ENCODE measurements around the gene MAST4.
"Not testable (repeated sequence)": the region's sequence is repeated elsewhere in the genome, so short reads cannot be mapped to it uniquely, and the experiment has no call there.

MAST4 gene

DNA sequence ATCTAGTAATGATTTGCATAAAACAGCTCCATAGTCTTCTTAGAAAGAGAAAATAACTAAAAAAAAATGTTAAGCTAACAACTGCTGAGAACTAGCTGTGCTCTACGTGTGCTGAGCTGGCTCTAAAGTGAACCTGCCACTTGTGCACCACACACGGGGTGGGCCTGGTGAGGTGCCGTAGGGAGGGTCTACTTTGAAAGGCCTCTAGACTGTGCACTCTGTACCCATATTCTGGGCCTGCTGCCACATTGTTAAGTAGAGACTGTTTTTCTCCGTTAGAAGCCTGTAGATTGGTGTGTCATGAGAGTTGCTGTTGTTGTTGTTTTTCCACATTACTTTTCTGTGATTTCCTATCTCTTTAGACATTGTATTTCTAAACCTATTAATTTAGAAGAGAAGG, 506.5 kb downstream of the MAST4 start:
- no peak for DNase-seq (ENCODE audit: low read depth in 1 of 2, low spot score in 1 of 2)

GRCh38 chr5:67104859-67105258, 508.7 kb downstream of the MAST4 start:
- no peak for DNase-seq (ENCODE audit: low read depth in 1 of 2, low spot score in 1 of 2)

DNA sequence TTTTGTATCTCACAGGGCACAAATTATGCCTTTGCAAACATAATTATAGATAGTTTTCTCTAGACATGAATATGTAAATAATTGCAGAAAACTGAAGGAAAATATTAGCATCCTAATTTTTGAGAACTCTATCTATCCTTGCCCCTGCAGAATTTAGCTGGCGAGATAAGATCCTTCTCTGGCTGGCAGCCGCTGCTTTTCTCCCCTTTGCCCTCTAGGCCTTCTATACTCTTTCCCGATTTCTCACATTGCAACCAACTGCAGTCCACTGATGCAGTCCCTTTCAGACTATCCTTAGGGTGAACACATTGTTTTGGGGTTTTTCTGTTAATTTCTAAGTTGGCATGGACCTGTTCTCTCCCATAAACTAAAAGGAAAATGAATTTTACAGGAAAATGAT, 509.1 kb downstream of the MAST4 start:
- no peak for DNase-seq (ENCODE audit: low read depth in 1 of 2, low spot score in 1 of 2)

DNA sequence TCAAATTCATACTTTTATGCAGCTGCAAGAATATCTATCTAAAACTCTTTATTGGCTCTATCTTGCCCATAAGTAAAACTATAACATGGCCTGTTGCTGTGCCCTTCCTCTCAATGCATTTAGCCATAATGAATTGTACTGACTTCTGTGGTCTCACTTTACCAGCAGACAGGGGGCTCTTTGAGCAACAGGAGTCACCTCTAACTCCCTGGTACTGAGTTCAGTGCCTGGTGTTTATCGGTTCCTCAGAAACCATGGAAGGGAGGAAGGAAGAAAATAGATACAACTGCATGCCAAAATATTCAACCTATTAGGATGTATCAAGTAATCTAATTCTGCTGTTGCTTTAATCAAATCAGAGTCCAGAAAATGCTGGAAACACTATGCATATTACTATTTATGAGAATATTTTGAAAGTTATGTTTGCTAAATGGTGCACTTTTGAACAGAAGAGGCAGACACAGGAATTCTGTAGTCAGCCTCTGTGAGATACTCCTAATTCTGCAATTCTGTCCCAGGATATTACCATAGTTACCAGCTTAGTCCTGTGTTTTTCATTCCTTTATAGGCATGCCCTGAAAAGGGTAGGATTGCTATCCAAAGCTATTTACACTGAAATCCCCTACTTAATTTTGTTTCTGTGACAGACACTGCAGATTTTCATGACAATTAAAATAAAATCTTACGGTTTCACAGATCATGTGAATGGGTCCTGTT, 510.6 kb downstream of the MAST4 start:
- DNase-seq (ENCODE audit: low read depth in 1 of 2, low spot score in 1 of 2): no peak

DNA sequence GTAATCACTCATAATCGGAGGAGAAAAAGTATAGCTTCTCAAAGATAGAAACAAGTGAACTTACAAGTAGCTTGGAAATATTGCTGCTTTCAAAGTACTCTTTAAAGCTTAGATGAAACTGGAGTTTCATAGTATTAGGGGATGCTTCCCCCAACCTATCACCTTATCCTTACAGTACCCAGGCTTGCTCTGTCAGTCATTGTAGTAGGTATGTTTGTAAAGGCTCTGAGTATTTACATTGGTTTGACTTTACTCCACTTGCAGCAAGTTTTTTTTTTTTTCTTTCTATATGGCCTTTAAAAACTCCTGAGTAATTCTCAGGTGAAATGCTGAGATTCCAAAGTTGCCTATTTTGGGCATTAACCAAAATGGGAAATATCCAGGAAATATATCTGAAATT, 515.6 kb downstream of the MAST4 start:
- no peak for DNase-seq (ENCODE audit: low read depth in 1 of 2, low spot score in 1 of 2)

DNA sequence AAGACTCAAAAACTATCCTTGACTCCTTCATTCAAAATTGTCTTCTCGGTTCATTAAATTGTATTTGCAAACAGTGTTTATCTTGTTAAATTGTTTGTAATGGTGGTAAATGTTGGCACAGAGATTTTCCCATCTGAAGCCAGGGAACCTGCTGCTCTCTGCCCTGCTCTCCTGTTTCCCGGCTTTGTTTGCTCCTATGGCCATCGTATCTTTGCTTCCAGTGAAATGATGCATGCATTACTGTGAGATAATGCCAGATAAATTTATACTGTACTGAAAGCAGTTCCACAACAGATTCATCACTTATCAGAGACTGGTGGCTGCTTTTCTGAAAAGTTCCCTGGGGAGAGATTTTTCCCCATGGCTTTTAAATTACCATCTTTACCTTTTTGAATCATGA, 519.1 kb downstream of the MAST4 start:
- DNase-seq (ENCODE audit: low read depth in 1 of 2, low spot score in 1 of 2): no peak

DNA sequence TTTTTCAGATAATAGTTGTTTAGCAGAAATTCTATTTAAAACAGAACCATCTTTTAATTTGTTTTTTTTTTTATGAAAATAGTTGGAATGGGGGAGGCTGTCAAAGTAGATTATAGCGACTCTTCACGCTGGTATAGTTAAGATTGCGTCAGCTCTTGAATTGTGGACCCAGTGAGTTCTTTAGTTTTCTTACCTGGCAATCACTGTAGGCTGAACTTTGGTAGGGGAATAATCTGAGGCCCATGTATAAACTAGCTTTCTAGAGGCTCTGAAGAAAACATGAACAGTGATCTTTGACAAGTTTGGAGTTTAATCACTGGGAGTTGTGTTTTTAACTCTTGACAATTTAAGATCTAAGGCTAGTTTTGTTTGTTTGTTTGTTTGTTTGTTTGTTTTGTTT, 519.6 kb downstream of the MAST4 start:
- DNase-seq (ENCODE audit: low read depth in 1 of 2, low spot score in 1 of 2): no peak

GRCh38 chr5:67118050-67118620, 521.9 kb downstream of the MAST4 start:
- DNase-seq (ENCODE audit: low read depth in 1 of 2, low spot score in 1 of 2): no peak

GRCh38 chr5:67119010-67119409, 522.8 kb downstream of the MAST4 start:
- no peak for DNase-seq (ENCODE audit: low read depth in 1 of 2, low spot score in 1 of 2)

DNA sequence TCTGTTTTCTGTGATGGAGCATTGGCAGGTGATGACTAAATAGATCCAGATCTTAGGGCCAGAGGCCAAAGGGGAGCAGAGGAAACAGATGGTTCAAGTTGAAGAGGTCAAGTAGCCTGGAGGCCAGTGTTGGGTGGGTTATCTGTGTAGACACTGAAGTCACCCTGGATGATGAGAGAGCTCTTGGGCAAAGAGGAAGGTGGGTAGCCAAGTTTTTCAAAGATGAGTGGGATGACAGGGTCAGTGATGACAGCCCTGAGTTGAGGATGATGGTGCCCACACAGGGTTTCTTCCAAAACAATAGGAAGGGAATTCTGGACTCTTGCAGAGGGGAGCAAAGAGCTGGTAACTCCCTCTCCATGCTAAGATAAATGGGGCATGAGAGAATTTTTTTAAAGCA, 523.8 kb downstream of the MAST4 start:
- DNase-seq (ENCODE audit: low read depth in 1 of 2, low spot score in 1 of 2): no peak

GRCh38 chr5:67123819-67124218, 527.6 kb downstream of the MAST4 start:
- no peak for DNase-seq (ENCODE audit: low read depth in 1 of 2, low spot score in 1 of 2)

GRCh38 chr5:67124556-67124955, 528.4 kb downstream of the MAST4 start:
- DNase-seq (ENCODE audit: low read depth in 1 of 2, low spot score in 1 of 2): no peak

DNA sequence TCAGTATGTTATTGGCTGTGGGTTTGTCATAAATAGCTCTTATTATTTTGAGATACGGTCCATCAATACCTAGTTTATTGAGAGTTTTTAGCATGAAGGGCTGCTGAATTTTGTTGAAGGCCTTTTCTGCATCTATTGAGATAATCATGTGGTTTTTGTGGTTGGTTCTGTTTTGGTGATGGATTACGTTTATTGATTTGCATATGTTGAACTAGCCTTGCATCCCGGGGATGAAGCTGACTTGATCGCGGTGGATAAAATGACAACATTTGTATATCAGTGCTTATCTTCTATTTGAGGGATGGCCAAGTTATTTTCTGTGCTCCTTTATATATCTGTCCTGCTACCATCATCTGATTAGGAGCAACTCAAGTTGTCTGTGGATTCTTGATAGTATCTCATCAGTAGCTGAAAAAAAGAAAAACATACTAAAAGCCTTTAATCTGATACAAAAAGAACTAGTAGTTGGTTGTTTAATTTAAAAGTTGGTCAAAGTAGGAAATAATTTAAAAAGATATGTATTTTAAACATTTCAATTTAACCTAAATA, 531.2 kb downstream of the MAST4 start:
- not testable (repeated sequence) for DNase-seq (ENCODE audit: low read depth in 1 of 2, low spot score in 1 of 2)

DNA sequence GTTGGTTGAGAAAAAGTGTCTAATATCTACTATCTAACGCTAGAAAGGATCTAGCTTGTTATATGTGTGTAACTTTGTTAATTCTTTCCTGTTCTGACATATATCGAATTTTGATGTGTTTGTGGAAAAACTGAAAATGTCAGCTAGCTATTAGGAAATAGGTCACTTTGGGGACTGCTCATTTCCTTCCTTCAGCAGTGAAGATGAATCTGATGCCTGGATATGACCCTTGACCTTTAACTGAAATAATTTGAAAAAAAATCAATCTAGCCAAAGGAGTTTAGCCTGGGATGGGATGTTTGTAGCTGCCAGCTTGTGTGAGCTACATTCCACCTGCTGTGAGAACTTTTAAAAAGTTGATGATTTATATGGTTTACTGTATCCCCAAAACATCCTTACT, 533.6 kb downstream of the MAST4 start:
- no peak for DNase-seq (ENCODE audit: low read depth in 1 of 2, low spot score in 1 of 2)

DNA sequence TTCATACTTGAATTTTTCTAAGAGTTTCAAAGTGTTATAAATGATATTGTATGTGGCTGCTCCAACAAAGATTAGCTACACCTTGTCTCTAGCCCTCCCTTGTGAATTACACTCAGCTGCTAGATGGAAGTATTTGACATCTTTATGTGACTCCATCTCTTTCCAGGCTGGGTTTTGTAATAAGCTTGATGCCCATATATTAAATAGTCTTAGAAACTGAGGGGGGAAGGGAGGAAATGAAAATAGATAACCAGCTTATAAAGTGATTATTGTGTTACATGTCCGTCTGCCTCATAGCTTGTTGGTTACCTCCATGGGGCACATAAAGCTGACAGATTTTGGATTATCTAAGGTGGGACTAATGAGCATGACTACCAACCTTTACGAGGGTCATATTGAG, 537.0 kb downstream of the MAST4 start:
- DNase-seq (ENCODE audit: low read depth in 1 of 2, low spot score in 1 of 2): no peak

- DNase-seq (ENCODE audit: low read depth in 1 of 2, low spot score in 1 of 2): no peak
Observed at GRCh38 chr5:67133776-67134175, 537.6 kb downstream of the MAST4 start.

- DNase-seq (ENCODE audit: low read depth in 1 of 2, low spot score in 1 of 2): no peak
Observed at GRCh38 chr5:67135381-67135984, 539.3 kb downstream of the MAST4 start.

DNA sequence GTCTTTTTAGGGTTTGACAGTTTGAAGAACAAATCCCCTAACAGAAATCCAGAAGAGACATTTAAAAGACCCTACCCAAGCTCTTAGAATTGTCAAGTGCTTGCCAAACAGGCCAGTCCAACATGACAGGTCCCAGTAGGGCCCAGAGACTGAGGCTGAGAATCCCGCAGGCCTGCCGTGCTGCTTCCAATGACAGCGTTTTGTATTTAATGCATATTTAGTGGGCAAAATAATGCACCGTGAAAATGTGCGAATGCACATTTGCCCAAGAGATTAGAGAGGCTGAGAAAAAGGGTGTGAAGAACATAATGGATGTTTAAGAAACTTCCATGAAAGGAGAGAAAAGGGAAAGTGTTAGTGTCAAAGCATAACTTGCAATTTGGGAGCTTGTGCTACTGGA, 542.8 kb downstream of the MAST4 start:
- DNase-seq (ENCODE audit: low read depth in 1 of 2, low spot score in 1 of 2): no peak

DNA sequence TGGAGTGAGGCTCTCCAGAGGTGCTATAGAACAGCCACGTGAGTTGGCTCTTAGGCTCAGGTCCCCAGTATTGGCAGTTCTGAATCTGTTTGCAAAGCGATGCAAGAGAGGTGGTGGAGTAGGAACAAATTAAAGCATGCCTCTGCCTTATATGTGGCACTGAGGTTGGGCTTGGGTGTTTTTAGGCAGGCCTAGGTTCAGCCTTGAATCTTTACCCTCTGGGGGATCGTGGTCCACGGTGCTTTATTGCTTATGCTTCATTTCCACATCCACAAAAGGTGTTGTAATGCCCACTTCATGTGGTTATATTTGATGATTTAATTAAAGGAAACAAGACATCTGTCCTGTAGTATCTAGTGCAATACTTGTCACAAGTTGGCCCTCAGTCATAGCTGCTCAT, 544.2 kb downstream of the MAST4 start:
- no peak for DNase-seq (ENCODE audit: low read depth in 1 of 2, low spot score in 1 of 2)

DNA sequence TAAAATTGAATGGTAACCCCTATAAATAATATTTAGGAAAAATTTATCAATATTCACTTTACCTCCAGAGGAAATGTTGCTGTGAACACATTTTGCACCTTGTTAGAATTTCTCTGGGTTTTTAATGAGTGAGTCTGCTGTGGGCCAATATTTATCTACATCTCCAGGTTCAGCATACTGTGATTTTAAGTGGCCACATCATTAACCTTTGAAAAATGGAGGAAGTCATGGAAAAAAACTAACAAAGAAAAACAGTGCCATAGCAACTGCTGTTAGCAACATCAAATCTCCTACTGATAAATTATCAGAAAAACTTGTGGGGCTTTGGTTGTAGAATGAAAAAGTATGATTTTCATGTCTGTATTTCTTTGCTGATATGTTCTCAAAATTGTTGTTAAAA, 545.5 kb downstream of the MAST4 start:
- DNase-seq (ENCODE audit: low read depth in 1 of 2, low spot score in 1 of 2): no peak

GRCh38 chr5:67142816-67143215, 546.6 kb downstream of the MAST4 start:
- DNase-seq (ENCODE audit: low read depth in 1 of 2, low spot score in 1 of 2): no peak

GRCh38 chr5:67143549-67143948, 547.4 kb downstream of the MAST4 start:
- DNase-seq (ENCODE audit: low read depth in 1 of 2, low spot score in 1 of 2): no peak

Measured in stimulated activated CD4-positive, alpha-beta T cell treated with anti-CD3 and anti-CD28 coated beads, Interleukin-15, amount 100 ng/mL, for 1 hour (primary cell).